ENCODE measurements around the gene MAP4K4. TPM values are rescaled to one million over a fixed set of nuclear protein-coding genes. Genes with fewer than 3 reads are reported as not detected.

Gene MAP4K4
- total and polyA plus RNA-seq, 2 of the 4 experiments (the other 2 are of a cell fraction) = 89.4 to 124 TPM

DNA sequence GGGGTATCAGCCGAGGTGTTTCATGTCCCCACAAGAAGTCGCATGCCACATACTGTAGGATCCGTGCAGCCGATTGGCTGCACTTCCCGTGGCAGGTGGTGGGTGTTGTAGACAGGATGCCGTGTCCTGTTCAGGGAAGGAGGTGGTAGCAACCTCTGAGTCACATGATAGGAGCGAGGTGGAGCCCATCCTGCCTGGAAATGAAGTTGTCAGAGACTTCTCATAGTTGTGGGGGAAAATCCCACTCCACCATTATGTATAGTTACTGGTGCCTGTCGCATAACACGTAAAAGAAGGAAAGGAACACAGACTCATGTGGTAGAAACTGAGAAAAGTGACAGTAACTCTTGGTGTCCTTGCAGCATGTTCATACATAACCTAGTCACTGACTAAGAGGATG lies 202.9 kb downstream of the MAP4K4 start:
- Histone ChIP-seq H3K4me2 (ENCODE audit: low read depth, low read length) (no peak overlapping the region), H4K8ac (ENCODE audit: low read depth in 2 of 2, low read length in 2 of 2) (no peak overlapping the region), H4K91ac (ENCODE audit: insufficient read depth, low read depth, low read length) (no peak overlapping the region), H3K36me3 (ENCODE audit: control insufficient read depth, insufficient read depth, low read length) (peaks cover 3% of the 10 kb centered on the region; the same call in 1 of the 2 replicates), H3K4ac (ENCODE audit: low read depth, low read length) (no peak overlapping the region), H2BK15ac (ENCODE audit: low read depth, low read length) (no peak overlapping the region), H4K20me1 (ENCODE audit: insufficient read depth, low read length) (no peaks in the 10 kb centered on the region), H3K9me3 (ENCODE audit: control insufficient read depth, insufficient read depth, low read length) (peaks cover 4% of the 10 kb centered on the region; the same call in 1 of the 2 replicates), H3K9ac (ENCODE audit: low read depth, low read length) (no peak overlapping the region), H2BK20ac (ENCODE audit: low read depth, low read length) (no peak overlapping the region), H3K27ac (ENCODE audit: insufficient read depth, low read length) (no peak overlapping the region), H4K5ac (ENCODE audit: low read depth, low read length) (no peak overlapping the region), H3K18ac (ENCODE audit: low read depth, low read length) (no peak overlapping the region), H3K14ac (replicated peaks; ENCODE audit: low read depth, low read length) (no peak overlapping the region), H3K23ac (ENCODE audit: low read depth, low read length) (no peak overlapping the region), H3K4me1 (ENCODE audit: control insufficient read depth, insufficient read depth, low read length) (peaks cover 1% of the 10 kb centered on the region; the same call in 1 of the 2 replicates), H2BK5ac (ENCODE audit: low read depth, low read length, poor library complexity, severe bottlenecking) (no peak overlapping the region), H2AFZ (replicated peaks; ENCODE audit: low read length, poor library complexity) (no peak overlapping the region), H3K27me3 (ENCODE audit: control insufficient read depth, insufficient read depth, low read length) (no peaks in the 10 kb centered on the region), H3K56ac (ENCODE audit: extremely low read depth, insufficient read depth, low read length) (no peak overlapping the region), H2BK120ac (ENCODE audit: low read depth, low read length) (no peak overlapping the region), H3K4me3 (ENCODE audit: insufficient read depth, low read depth, low read length) (no peak overlapping the region), H2AK5ac (ENCODE audit: low read depth, low read length) (no peak overlapping the region), H3K79me1 (ENCODE audit: low read depth in 1 of 2, low read length in 2 of 2) (peaks cover 0 to 4% of the 10 kb centered on the region in 2 experiments; a peak in 1 of 4 replicates), H2AK9ac (replicated peaks; ENCODE audit: low read depth, low read length, poor library complexity) (no peak overlapping the region), H3K9me1 (ENCODE audit: insufficient read depth, low read length) (peaks cover 4% of the 10 kb centered on the region; the same call in 1 of the 2 replicates)
- TF ChIP-seq POLR2A (IDR thresholded peaks at IDR 0.05; ENCODE audit: low read depth, low read length) (no peak), NFE2L2 (IDR thresholded peaks at IDR 0.05; ENCODE audit: low read depth, low read length) (no peak)
- intact Hi-C loops (cut with micrococcal nuclease) = no loop called here
- no peak for ATAC-seq (ENCODE audit: low read depth)
- in situ Hi-C loops (cut with MboI; ENCODE audit: low sequenced_read_pairs) = no loop called here
- BruUV-seq (replicated peaks) = no TSS peak
- 100% methylated on average over 1 of the region's 9 CpGs; no CpG with 5 or more reads in 1 of the 2 experiments for WGBS, 2 experiments (ENCODE audit: extremely low coverage in 2 of 2, insufficient read length in 1 of 2)
- CTCF ChIA-PET = interaction anchor here (0.6 kb wide), 1 partner anchor 11 kb away, joined by 4 read pairs; no protein-coding TSS in a partner anchor
- no peak for DNase-seq
- POLR2A ChIA-PET (ENCODE audit: unreplicated experiment) = interaction anchor here (0.6 kb wide), 1 partner anchor 21 kb away, joined by 4 read pairs; no protein-coding TSS in a partner anchor
- dilution Hi-C loops (cut with HindIII; ENCODE audit: low sequenced_read_pairs, unreplicated experiment) = no loop called here
